Right lobe of liver (tissue), 4 donors: Measurements from ENCODE around the gene SIL1.

Experiments used
- CTCF ChIP-seq, 4 donors: fragments of 200-600 bp in 3 of 4; fragments of 450-650 bp in 1 of 4; IDR thresholded peaks; one replicate each; pipeline versions ENCODE4 v1.5.1 to v1.8.0; 2016 to 2022; ENCODE audit warnings: antibody characterized with exemption in 4 of 4, mild to moderate bottlenecking in 2 of 4
- POLR2A ChIP-seq: fragments of 450-650 bp; IDR thresholded peaks from one replicate; pipeline ENCODE4 v1.6.1; 2017; ENCODE audit warnings: antibody characterized with exemption, mild to moderate bottlenecking
- donor health status: DM: no; HTN: no; CAD: no.
- donor health status: DM: no; HTN: no; CAD: no.
- donor health status: DM: no; HTN: yes; CAD: no.

- no peak for TF ChIP-seq CTCF (IDR thresholded peaks at IDR 0.05)
- no peak for TF ChIP-seq POLR2A
Measured at GRCh38 chr5:139079991-139080610, 118.1 kb downstream of the SIL1 start.
